Activated T-cell treated with anti-CD3 and anti-CD28 coated beads for 48 hours (primary cell): Measurements from ENCODE around the gene MAP3K20.
"Not testable (repeated sequence)": the region's sequence is repeated elsewhere in the genome, so short reads cannot be mapped to it uniquely, and the experiment has no call there.

Source experiments
- DNase-seq: peaks from one replicate; pipeline ENCODE4 v3.0.0-alpha.2; 2020; ENCODE audit warnings: low read depth

The MAP3K20 gene

GRCh38 chr2:173087793-173088496 is 12.3 kb downstream of the MAP3K20 start:
- no peak for DNase-seq

- DNase-seq, result no peak
These were observed 14.7 kb downstream of the MAP3K20 start for GRCh38 chr2:173090276-173090877.

DNA sequence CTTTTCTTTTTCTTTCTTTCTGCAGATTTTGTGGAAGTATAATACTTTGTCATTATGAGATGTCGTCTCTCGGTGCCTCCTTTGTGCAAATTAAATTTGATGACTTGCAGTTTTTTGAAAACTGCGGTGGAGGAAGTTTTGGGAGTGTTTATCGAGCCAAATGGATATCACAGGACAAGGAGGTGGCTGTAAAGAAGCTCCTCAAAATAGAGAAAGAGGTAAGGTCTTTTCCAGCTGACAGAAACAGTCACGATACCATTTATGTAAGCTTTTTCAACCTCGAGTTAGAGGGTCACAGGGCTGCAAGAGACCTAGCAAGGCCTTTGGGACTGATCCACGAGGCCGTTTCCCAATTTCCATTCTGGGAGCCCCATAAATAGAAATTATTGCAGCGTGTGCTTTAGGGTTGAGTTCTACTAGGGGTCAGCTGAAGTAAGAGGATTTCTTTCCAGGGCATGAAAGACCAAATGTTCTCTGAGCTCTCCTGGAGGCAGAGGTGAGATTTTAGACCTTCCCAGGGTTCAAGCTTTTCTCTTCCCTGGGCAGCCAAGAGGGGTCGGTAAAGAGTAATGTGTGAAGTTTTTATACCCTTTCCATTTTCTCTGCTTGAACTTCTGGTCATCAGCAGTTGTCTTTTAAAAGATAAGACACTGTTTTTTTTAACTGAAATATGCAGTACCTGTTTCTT is 15.5 kb downstream of the MAP3K20 start:
- DNase-seq, result no peak

DNA sequence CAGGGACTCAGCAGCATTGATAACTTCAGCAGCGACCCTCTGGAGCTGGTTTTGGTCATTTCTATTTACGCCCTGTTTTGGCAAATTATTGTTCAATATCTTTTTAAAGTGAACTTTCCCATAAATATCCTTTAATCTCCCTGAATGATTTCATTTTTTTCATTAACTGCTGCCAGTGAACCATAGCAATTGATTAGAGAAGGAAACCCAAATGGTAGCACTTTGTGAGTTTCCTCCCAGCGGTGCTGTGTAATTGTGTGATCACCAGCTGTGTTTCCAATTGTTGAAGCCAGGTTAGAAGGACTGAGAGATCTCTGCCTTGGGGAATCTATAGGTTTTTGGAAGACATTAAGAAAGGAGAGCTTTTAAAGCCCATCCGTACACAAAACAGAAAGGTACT is 16.3 kb downstream of the MAP3K20 start:
- no peak for DNase-seq

GRCh38 chr2:173092844-173093402 is 17.3 kb downstream of the MAP3K20 start:
- no peak for DNase-seq

DNA sequence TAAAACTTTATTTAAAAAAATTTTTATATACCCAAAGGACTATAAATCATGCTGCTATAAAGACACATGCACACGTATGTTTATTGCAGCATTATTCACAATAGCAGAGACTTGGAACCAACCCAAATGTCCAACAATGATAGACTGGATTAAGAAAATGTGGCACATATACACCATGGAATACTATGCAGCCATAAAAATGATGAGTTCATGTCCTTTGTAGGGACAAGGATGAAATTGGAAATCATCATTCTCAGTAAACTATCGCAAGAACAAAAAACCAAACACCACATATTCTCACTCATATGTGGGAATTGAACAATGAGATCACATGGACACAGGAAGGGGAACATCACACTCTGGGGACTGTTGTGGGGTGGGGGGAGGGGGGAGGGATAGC is 18.0 kb downstream of the MAP3K20 start:
- DNase-seq, result not testable (repeated sequence)

DNA sequence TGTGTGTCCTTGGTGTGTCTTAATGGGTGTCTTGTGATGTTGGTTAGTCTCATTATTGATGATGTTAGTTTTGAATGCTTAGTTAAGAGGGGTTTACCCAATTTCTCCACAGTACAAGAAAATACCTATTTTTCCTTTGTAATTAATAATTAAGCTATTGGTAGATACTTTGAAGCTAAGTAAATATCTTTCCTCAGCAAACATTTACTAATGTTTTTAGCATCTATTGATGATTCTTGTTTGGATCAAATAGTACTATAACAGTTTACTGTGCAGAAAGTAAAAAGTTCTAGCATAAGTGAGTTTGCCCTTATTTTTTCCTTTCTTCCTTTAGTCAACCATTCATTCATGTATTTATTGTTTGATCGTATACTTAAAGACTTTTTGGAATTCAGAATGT is 19.1 kb downstream of the MAP3K20 start:
- no peak for DNase-seq

DNA sequence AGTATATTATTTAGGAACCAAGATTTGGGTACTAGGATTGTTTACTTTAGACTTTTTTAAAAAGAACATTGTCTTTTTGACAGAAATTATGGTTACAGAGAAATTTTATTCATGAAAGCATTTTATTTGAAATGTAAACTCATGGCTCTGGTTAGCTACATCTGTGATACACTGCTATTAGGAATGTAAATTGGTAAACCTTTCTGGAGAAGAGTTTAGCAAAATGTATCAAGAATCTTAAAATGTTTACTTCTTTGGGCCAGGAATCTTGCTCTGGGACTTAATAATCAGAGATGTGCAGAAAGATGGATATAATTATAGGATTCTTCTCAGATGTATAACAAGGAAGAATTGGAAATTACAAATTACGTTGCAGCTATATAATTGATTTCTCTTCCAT is 19.7 kb downstream of the MAP3K20 start:
- no peak for DNase-seq

DNA sequence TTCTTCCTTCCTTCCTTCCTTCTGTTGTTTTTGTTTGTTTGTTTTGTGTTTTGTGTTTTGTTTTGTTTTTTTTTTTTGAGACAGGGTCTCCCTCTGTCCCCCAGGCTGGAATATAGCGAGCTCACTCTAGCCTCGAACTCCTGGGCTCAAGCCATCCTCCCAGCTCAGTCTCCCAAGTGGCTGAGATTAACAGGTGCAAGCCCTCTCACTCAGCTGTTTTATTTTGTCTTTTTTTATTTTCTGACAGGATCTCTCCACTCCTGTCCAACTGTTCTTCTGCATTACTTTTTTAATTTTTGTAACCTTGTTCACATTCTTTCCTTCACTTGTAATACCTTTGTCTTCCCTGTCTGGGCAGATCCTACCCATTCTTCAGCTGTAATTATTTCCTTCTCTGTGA is 23.6 kb downstream of the MAP3K20 start:
- no peak for DNase-seq

GRCh38 chr2:173099804-173100203 is 24.2 kb downstream of the MAP3K20 start:
- no peak for DNase-seq

DNA sequence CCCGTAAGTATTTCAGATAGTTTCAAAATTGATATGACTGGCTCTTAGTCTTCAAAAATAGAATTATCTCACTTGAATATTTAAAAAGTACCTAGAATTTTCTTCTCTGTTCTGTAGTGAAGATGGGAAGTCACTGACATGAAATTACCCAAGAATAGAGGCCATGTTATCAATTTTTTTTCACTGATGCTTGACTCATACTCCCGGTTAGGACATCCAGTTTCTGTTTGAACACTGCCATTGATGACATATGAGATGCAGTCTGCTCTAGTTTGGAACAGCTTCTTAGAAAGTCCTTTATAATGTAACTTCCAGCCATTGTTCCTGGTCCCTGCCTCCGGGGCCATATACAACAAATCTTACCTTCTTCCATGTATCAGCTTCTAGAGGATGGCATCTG is 26.0 kb downstream of the MAP3K20 start:
- no peak for DNase-seq

DNA sequence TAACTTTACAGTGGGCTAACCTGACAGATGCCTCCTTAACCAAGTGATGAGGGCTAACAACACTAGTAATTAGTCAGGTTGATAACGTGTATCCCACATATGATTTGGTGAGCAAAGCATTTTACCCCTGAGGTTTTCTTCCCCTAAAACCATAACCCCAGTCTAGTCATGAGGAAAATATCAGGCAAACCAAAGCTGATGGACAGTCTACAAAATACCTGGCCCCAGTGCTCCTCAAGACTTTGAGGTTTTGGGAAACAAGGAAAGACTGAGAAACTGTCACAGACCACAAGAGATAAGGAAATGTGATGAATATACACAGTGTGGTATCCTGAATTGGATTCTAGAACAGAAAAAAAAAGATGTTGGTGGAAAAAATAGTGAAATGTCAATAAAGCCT is 28.5 kb downstream of the MAP3K20 start:
- no peak for DNase-seq

GRCh38 chr2:173106959-173107628 is 31.4 kb downstream of the MAP3K20 start:
- no peak for DNase-seq

GRCh38 chr2:173107629-173108022 is 32.0 kb downstream of the MAP3K20 start:
- DNase-seq, result no peak

DNA sequence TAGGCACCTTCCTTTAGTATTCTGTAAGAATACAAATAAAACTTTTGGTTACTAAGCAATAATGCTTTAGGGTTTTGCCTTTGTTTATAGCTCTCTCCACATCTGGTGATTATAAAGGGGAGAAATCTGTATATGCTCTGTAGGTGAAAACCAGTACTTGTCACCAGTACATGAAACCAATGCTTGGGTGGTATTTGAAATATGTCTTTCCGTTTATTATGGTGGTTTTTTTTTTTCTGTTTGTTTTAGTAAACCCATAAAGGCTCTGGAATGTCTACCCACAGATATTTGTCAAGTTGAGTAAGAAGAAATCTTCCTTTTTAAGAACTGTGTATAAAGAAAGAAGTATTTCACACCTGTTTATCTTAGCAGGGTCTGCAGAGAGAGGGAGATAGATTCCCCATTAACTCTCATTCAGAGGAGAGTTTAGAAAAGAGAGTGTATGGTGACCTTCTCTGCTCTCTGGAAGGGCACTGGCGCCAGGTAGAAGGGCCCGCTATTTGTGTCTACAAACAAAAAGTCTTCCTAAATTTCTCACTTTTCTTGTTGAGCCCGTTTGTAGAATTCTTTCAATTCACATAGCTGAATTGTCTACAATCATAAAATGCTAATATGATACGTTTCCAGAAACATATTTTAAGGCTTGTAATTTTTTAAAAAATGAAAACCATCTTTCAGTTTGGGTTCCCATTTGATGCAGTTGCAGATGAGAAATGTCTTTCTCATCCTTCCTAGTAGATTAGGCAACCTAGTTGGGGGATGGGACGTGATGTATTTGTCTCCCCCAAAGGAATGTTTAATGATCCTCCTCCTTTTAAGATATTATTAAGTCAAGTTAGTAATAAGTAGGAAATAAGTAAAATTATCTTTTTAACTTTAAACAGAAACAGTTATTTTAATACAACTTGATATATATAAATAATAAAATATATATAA is 33.9 kb downstream of the MAP3K20 start:
- no peak for DNase-seq

DNA sequence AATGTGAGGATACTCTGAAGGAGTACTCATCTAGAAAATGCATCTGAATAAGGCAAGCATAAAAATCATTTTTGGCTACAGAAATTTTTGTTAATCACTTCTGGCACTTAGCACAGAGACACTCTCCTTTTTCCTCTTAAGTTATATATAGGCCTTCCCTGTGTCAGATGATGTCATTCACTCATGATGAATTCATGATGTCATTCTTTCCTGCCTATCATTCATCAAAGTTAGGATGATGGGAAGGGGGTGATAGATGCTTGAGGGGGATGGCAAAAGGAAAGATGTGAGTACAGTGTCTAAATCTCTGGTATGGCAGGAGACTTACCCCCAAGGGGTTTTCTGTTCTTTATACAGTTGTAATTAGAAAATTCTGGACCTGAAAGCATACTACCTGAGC is 42.0 kb downstream of the MAP3K20 start:
- DNase-seq, result no peak

DNA sequence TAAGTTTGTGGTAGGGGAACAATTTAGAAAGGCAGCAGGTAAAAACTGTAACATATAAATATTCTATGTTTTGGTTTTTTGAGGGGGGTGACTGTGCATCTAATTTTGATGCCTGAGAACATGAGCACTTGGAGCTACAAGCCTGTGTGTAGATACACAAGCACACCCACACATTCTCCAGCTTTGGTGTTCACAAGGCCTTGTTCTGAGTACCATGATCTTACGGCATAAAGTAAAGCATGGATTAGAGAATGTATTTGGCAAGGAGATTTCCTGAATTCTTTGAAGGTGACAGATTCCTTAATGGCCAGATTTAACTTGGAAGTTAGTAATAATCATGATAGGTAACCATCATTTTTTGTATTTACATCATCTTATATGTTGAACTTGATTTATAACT is 42.7 kb downstream of the MAP3K20 start:
- no peak for DNase-seq

GRCh38 chr2:173119069-173119807 is 43.6 kb downstream of the MAP3K20 start:
- DNase-seq, result no peak

GRCh38 chr2:173119944-173120343 is 44.3 kb downstream of the MAP3K20 start:
- no peak for DNase-seq

DNA sequence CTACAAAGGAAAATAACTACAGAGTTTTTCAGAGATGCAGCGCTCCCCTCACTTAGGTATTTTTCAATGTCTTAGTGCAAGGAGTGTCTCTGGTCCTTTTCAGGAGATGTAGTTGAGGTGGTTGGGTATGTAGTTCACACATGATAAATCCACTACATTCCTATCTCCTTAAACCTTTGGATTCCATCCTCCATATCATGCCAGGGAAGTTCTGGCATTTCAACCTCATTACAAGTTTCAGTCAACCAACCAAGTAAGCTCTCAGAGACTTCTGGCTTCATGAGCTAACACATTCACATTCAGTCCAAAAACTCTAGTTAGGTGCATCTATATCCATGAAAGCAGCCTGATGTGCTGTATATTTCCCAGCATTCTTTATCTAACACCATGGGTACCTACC is 47.3 kb downstream of the MAP3K20 start:
- DNase-seq, result no peak

- DNase-seq, result no peak
These were observed 48.8 kb downstream of the MAP3K20 start for GRCh38 chr2:173124441-173124840.
